Omental fat pad (tissue), 4 donors: ENCODE results near the gene RINT1. TPM values are rescaled to one million over a fixed set of nuclear protein-coding genes. Genes with fewer than 3 reads are reported as not detected.
A peak's percentile ranks its signal among the peaks of the same experiment; 100 is the strongest.
"Not testable (repeated sequence)": the region's sequence is repeated elsewhere in the genome, so short reads cannot be mapped to it uniquely, and the experiment has no call there.

ENCODE experiments used
- ATAC-seq: fragments of 150-250 bp; one replicate; pipeline ENCODE4 v1.9.1; 2016; ENCODE audit warnings: mild to moderate bottlenecking, moderate library complexity; ENCODE audit not compliant: low FRiP score
- DNase-seq: peaks from one replicate; pipeline ENCODE4 v3.0.0-alpha.2; 2019; ENCODE audit warnings: low spot score
- CTCF ChIP-seq, 3 donors: fragments of 450-650 bp; IDR thresholded peaks; one replicate each; pipeline ENCODE4 v1.5.1; 2016 to 2017; ENCODE audit warnings: antibody characterized with exemption in 3 of 3, mild to moderate bottlenecking in 3 of 3, moderate library complexity in 2 of 3
- total RNA-seq, 4 donors: library from RNA; depleted of rRNA; stranded (reverse); fragments of >200 nt; gene quantifications; one replicate each; pipeline ENCODE4 v1.1.0, GENCODE V29; 2016

The RINT1 gene
- total RNA-seq, 4 donors from 2014 or later = 12.7 to 25.7 (median 14.8) TPM

GRCh38 chr7:105497016-105497415, 35.0 kb upstream of the RINT1 start:
- DNase-seq (no peak), ATAC-seq (no peak)
- TF ChIP-seq CTCF (IDR thresholded peaks at IDR 0.05) = no peak

GRCh38 chr7:105502173-105502572, 29.8 kb upstream of the RINT1 start:
- no peak for TF ChIP-seq CTCF (IDR thresholded peaks at IDR 0.05)
- DNase-seq (no peak), ATAC-seq (no peak)

- DNase-seq = no peak
- ATAC-seq = no peak
Measured at GRCh38 chr7:105512415-105512814, 19.6 kb upstream of the RINT1 start.

GRCh38 chr7:105512926-105513526, 19.0 kb upstream of the RINT1 start:
- TF ChIP-seq CTCF (IDR thresholded peaks at IDR 0.05) = no peak
- no peak for DNase-seq
- no peak for ATAC-seq

More at GRCh38 chr7:105512415-105512814, 19.6 kb upstream of the RINT1 start:
- no peak for TF ChIP-seq CTCF (IDR thresholded peaks at IDR 0.05)

GRCh38 chr7:105515610-105516009, 16.4 kb upstream of the RINT1 start:
- not testable (repeated sequence) for DNase-seq, ATAC-seq

GRCh38 chr7:105519353-105519752, 12.6 kb upstream of the RINT1 start:
- TF ChIP-seq CTCF (IDR thresholded peaks at IDR 0.05) = no peak
- DNase-seq = no peak
- ATAC-seq = no peak

GRCh38 chr7:105520620-105521019, 11.4 kb upstream of the RINT1 start:
- not testable (repeated sequence) for ATAC-seq, DNase-seq

GRCh38 chr7:105521027-105521716, 10.8 kb upstream of the RINT1 start:
- DNase-seq (no peak), ATAC-seq (peak; percentile 53)
- no peak for TF ChIP-seq CTCF (IDR thresholded peaks at IDR 0.05)
